HepG2 (cell line): ENCODE measurements around the gene COL5A2. TPM values are rescaled to one million over a fixed set of nuclear protein-coding genes. Genes with fewer than 3 reads are reported as not detected.

Experiments used
- ATAC-seq: fragments of 200-7000 bp; cut with Tn5 transposase; 3 replicates; pipeline ENCODE4 v1.9.1; 2020; ENCODE audit warnings: mild to moderate bottlenecking, moderate library complexity
- BruUV-seq: library from RNA; stranded (reverse); fragments of 400-500 nt; replicated peaks from 2 replicates; lab custom pipeline; 2021; lab: Mats Ljungman, UMichigan
- CTCF ChIA-PET: fragments of 300-600 bp; formaldehyde crosslinking; extraction: SDS; loops from one replicate; lab custom pipeline; 2021; ENCODE audit warnings: low total read pairs, inconsistent platforms, low intra/inter-chr PET ratio; lab: Yijun Ruan, JAX
- POLR2A ChIA-PET: fragments of 350-600 bp; sonication (Branson Sonifier 250); formaldehyde crosslinking; loops from one replicate; lab custom pipeline; 2020; ENCODE audit warnings: antibody characterized with exemption, inconsistent platforms; lab: Yijun Ruan, JAX
- DNase-seq: peaks from one replicate; pipeline ENCODE4 v3.0.0-alpha.2; 2015; ENCODE audit warnings: low spot score
- FAIRE-seq: peaks from 3 replicates; lab custom pipeline; 2011; peaks lifted over from hg19 to GRCh38; lab: Jason Lieb, UNC
- H2AFZ ChIP-seq: one replicate; pipeline ENCODE4 v1.6.1; 2011; ENCODE audit warnings: low read length, inconsistent platforms
- H3K27ac ChIP-seq: fragments of 300-600 bp; 3 replicates; pipeline ENCODE4 v1.8.0; 2011; ENCODE audit warnings: mixed run types, mild to moderate bottlenecking, mixed read lengths, low read length, inconsistent platforms; ENCODE audit not compliant: insufficient read depth; ENCODE audit errors: extremely low read length
- H3K27me3 ChIP-seq, 2 experiments: fragments of 200-600 bp in 1 of 2; 2 replicates in 1 of 2; 3 replicates in 1 of 2; pipeline versions ENCODE4 v1.6.0 to v1.8.0; 2011; ENCODE audit warnings: low read length in 2 of 2, mild to moderate bottlenecking in 2 of 2, moderate library complexity in 2 of 2, inconsistent platforms in 1 of 2; ENCODE audit not compliant: insufficient read depth in 2 of 2, control insufficient read depth in 1 of 2
- H3K36me3 ChIP-seq, 2 experiments: fragments of 200-600 bp in 1 of 2; replicated peaks in 1 of 2; 2 replicates in 1 of 2; 3 replicates in 1 of 2; pipeline versions ENCODE4 v1.5.1 to v1.8.0; 2011; ENCODE audit warnings: low read length in 2 of 2, inconsistent platforms in 1 of 2; ENCODE audit not compliant: insufficient read depth in 2 of 2, control insufficient read depth in 1 of 2
- H3K4me1 ChIP-seq: 2 replicates; pipeline ENCODE4 v1.5.1; 2012; ENCODE audit warnings: low read length, inconsistent platforms; ENCODE audit not compliant: insufficient read depth
- H3K4me2 ChIP-seq: 2 replicates; pipeline ENCODE4 v1.6.0; 2011; ENCODE audit warnings: low read depth, low read length, inconsistent platforms
- H3K4me3 ChIP-seq, 3 experiments: fragments of 200-600 bp in 1 of 3; sonication (generic), shearing (Covaris generic) in 1 of 3; replicated peaks in 1 of 3; 2 replicates each; pipeline ENCODE4 v1.5.1; 2011 to 2016; ENCODE audit warnings: low read length in 3 of 3, inconsistent platforms in 2 of 3, low read depth in 2 of 3, mild to moderate bottlenecking in 2 of 3, control low read depth in 1 of 3, mixed read lengths in 1 of 3; ENCODE audit not compliant: insufficient read depth in 1 of 3
- H3K79me2 ChIP-seq: one replicate; pipeline ENCODE4 v1.6.1; 2011; ENCODE audit warnings: low read length, inconsistent platforms; ENCODE audit not compliant: insufficient read depth
- H3K9ac ChIP-seq: 2 replicates; pipeline ENCODE4 v1.6.0; 2011; ENCODE audit warnings: mild to moderate bottlenecking, low read depth, low read length, inconsistent platforms; ENCODE audit not compliant: insufficient read depth
- H3K9me3 ChIP-seq: 2 replicates; pipeline ENCODE4 v1.5.1; 2012; ENCODE audit warnings: mild to moderate bottlenecking, low read length
- H4K20me1 ChIP-seq: 2 replicates; pipeline ENCODE4 v1.6.0; 2011; ENCODE audit warnings: inconsistent platforms, mild to moderate bottlenecking, low read length, moderate library complexity; ENCODE audit not compliant: insufficient read depth
- CSRNP1 ChIP-seq: sonication (generic); formaldehyde crosslinking; IDR thresholded peaks from 2 replicates; pipeline ENCODE4 v1.8.1; 2023; ENCODE audit warnings: mild to moderate bottlenecking, missing genetic modification reagents
- DNMT3B ChIP-seq: conservative IDR thresholded peaks from 2 replicates; pipeline ENCODE4 v1.6.1; 2016; ENCODE audit warnings: missing biosample characterization, control low read depth
- HMG20A ChIP-seq: IDR thresholded peaks from 2 replicates; pipeline ENCODE4 v1.6.1; 2016; ENCODE audit warnings: borderline replicate concordance
- KAT2B ChIP-seq: fragments of 150-350 bp; IDR thresholded peaks from 2 replicates; pipeline ENCODE4 v1.6.1; 2014; ENCODE audit warnings: low read depth, low read length, borderline replicate concordance
- MAFG ChIP-seq: sonication (generic); formaldehyde crosslinking; IDR thresholded peaks from 2 replicates; pipeline ENCODE4 v1.5.1; 2020; ENCODE audit warnings: mild to moderate bottlenecking, missing genetic modification reagents
- MED13 ChIP-seq: sonication (generic); formaldehyde crosslinking; IDR thresholded peaks from 2 replicates; pipeline ENCODE4 v1.5.0; 2020; ENCODE audit warnings: missing genetic modification reagents
- SMARCC2 ChIP-seq: fragments of 450-650 bp; IDR thresholded peaks from 2 replicates; pipeline ENCODE4 v1.6.1; 2017; ENCODE audit warnings: antibody characterized with exemption, mild to moderate bottlenecking
- ZNF3 ChIP-seq: IDR thresholded peaks from 2 replicates; pipeline ENCODE4 v1.7.0; 2017; ENCODE audit warnings: inconsistent platforms
- ZNF441 ChIP-seq: sonication (generic); formaldehyde crosslinking; IDR thresholded peaks from 2 replicates; pipeline ENCODE4 v1.7.0; 2021; ENCODE audit warnings: missing genetic modification reagents, borderline replicate concordance
- ZNF580 ChIP-seq: IDR thresholded peaks from 2 replicates; pipeline ENCODE4 v1.6.1; 2016; ENCODE audit warnings: low read depth, borderline replicate concordance
- ZNF772 ChIP-seq: sonication (generic); formaldehyde crosslinking; IDR thresholded peaks from 2 replicates; pipeline ENCODE4 v1.5.0; 2020; ENCODE audit warnings: mild to moderate bottlenecking, missing genetic modification reagents
- in situ Hi-C: cut with HindIII; loops from 2 replicates; pipeline ENCODE4 v1.10.0; 2017; ENCODE audit warnings: low pct_unique_long_range_greater_than_20kb; ENCODE audit not compliant: extremely low pct_ligation_motif_present
- intact Hi-C: fragments of 100-400 bp; cut with micrococcal nuclease; formaldehyde crosslinking; loops from one replicate; pipeline ENCODE4 v1.10.0; 2022; ENCODE audit not compliant: unreplicated experiment
- polyA plus RNA-seq, 8 experiments: library from polyadenylated mRNA; depleted of rRNA in 3 of 8; stranded (reverse) in 7 of 8; unstranded in 1 of 8; fragments of >200 nt; fragmentation: Illumina TruSeq in 4 of 8; extraction: Trizol in 4 of 8; gene quantifications; 2 replicates each; pipeline versions ENCODE4 v1.2.1 to v1.2.3, GENCODE V29; 2011 to 2016; ENCODE audit warnings: low read depth in 4 of 8, missing spikeins in 1 of 8, mixed read lengths in 1 of 8; ENCODE audit not compliant: insufficient read depth in 1 of 8
- total RNA-seq, 5 experiments: library from RNA; depleted of rRNA; stranded (reverse); fragments of >200 nt; fragmentation: Illumina TruSeq; extraction: Trizol; gene quantifications; 2 replicates each; pipeline ENCODE4 v1.2.3, GENCODE V29; 2016; ENCODE audit warnings: low read depth in 1 of 5
- TF ChIP-seq, protein P1 (sequence below): sonication (generic); formaldehyde crosslinking; IDR thresholded peaks from 2 replicates; pipeline ENCODE4 v1.4.0; 2020; ENCODE audit warnings: missing genetic modification reagents
- TF ChIP-seq, protein P2 (sequence below): sonication (generic); formaldehyde crosslinking; IDR thresholded peaks from 2 replicates; pipeline ENCODE4 v1.5.1; 2020; ENCODE audit warnings: missing genetic modification reagents, mild to moderate bottlenecking, borderline replicate concordance
- TF ChIP-seq, protein P3 (sequence below): sonication (generic); formaldehyde crosslinking; IDR thresholded peaks from 2 replicates; pipeline ENCODE4 v1.8.0; 2022; ENCODE audit warnings: missing genetic modification reagents, mild to moderate bottlenecking, moderate library complexity, borderline replicate concordance
- TF ChIP-seq, protein P4 (sequence below): sonication (generic); formaldehyde crosslinking; IDR thresholded peaks from 2 replicates; pipeline ENCODE4 v1.9.0; 2021; ENCODE audit warnings: missing genetic modification reagents, borderline replicate concordance

The COL5A2 gene
- total and polyA plus RNA-seq, 2 of the 13 experiments (the other 11 are each of a cell fraction or from before 2014, with no cell fraction given) = 0.83 to 1.5 TPM

GRCh38 chr2:189118386-189118785, 61.2 kb downstream of the COL5A2 start:
- H3K36me3 ChIP-seq = no peaks in the 10 kb centered on the region
- H2AFZ ChIP-seq = no peak overlapping the region
- DNase-seq (no peak), ATAC-seq (no peak), FAIRE-seq (no peak)
- no peaks in the 10 kb centered on the region for H3K9me3 ChIP-seq
- ChIA-PET CTCF (no interaction called here), POLR2A (no interaction called here)
- intact Hi-C loops (no loop called here), in situ Hi-C loops (no loop called here)
- H3K27ac ChIP-seq = no peak overlapping the region
- no peaks in the 10 kb centered on the region for H3K27me3 ChIP-seq
- H3K79me2 ChIP-seq = no peaks in the 10 kb centered on the region
- no peak overlapping the region for H3K4me2 ChIP-seq
- no TSS peak for BruUV-seq
- no peaks in the 10 kb centered on the region for H4K20me1 ChIP-seq
- H3K4me3 ChIP-seq = no peak overlapping the region
- H3K9ac ChIP-seq = no peak overlapping the region
- H3K4me1 ChIP-seq = no peaks in the 10 kb centered on the region
- TF ChIP-seq ZNF772 (no peak), SMARCC2 (no peak), ZNF3 (CRISPR knock-in tag) (no peak), ZNF441 (CRISPR knock-in tag) (no peak), CSRNP1 (CRISPR knock-in tag) (no peak), MED13 (no peak), KAT2B (no peak), MAFG (CRISPR knock-in tag) (no peak), DNMT3B (no peak), HMG20A (CRISPR knock-in tag) (no peak), ZNF580 (CRISPR knock-in tag) (no peak)
- TF ChIP-seq, protein P1, sequence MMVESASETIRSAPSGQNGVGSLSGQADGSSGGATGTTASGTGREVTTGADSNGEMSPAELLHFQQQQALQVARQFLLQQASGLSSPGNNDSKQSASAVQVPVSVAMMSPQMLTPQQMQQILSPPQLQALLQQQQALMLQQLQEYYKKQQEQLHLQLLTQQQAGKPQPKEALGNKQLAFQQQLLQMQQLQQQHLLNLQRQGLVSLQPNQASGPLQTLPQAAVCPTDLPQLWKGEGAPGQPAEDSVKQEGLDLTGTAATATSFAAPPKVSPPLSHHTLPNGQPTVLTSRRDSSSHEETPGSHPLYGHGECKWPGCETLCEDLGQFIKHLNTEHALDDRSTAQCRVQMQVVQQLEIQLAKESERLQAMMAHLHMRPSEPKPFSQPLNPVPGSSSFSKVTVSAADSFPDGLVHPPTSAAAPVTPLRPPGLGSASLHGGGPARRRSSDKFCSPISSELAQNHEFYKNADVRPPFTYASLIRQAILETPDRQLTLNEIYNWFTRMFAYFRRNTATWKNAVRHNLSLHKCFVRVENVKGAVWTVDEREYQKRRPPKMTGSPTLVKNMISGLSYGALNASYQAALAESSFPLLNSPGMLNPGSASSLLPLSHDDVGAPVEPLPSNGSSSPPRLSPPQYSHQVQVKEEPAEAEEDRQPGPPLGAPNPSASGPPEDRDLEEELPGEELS (CRISPR knock-in tag) = no peak
- TF ChIP-seq, protein P2, sequence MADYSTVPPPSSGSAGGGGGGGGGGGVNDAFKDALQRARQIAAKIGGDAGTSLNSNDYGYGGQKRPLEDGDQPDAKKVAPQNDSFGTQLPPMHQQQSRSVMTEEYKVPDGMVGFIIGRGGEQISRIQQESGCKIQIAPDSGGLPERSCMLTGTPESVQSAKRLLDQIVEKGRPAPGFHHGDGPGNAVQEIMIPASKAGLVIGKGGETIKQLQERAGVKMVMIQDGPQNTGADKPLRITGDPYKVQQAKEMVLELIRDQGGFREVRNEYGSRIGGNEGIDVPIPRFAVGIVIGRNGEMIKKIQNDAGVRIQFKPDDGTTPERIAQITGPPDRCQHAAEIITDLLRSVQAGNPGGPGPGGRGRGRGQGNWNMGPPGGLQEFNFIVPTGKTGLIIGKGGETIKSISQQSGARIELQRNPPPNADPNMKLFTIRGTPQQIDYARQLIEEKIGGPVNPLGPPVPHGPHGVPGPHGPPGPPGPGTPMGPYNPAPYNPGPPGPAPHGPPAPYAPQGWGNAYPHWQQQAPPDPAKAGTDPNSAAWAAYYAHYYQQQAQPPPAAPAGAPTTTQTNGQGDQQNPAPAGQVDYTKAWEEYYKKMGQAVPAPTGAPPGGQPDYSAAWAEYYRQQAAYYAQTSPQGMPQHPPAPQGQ (CRISPR knock-in tag) = no peak
- TF ChIP-seq, protein P3, sequence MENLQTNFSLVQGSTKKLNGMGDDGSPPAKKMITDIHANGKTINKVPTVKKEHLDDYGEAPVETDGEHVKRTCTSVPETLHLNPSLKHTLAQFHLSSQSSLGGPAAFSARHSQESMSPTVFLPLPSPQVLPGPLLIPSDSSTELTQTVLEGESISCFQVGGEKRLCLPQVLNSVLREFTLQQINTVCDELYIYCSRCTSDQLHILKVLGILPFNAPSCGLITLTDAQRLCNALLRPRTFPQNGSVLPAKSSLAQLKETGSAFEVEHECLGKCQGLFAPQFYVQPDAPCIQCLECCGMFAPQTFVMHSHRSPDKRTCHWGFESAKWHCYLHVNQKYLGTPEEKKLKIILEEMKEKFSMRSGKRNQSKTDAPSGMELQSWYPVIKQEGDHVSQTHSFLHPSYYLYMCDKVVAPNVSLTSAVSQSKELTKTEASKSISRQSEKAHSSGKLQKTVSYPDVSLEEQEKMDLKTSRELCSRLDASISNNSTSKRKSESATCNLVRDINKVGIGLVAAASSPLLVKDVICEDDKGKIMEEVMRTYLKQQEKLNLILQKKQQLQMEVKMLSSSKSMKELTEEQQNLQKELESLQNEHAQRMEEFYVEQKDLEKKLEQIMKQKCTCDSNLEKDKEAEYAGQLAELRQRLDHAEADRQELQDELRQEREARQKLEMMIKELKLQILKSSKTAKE (CRISPR knock-in tag) = no peak
- TF ChIP-seq, protein P4, sequence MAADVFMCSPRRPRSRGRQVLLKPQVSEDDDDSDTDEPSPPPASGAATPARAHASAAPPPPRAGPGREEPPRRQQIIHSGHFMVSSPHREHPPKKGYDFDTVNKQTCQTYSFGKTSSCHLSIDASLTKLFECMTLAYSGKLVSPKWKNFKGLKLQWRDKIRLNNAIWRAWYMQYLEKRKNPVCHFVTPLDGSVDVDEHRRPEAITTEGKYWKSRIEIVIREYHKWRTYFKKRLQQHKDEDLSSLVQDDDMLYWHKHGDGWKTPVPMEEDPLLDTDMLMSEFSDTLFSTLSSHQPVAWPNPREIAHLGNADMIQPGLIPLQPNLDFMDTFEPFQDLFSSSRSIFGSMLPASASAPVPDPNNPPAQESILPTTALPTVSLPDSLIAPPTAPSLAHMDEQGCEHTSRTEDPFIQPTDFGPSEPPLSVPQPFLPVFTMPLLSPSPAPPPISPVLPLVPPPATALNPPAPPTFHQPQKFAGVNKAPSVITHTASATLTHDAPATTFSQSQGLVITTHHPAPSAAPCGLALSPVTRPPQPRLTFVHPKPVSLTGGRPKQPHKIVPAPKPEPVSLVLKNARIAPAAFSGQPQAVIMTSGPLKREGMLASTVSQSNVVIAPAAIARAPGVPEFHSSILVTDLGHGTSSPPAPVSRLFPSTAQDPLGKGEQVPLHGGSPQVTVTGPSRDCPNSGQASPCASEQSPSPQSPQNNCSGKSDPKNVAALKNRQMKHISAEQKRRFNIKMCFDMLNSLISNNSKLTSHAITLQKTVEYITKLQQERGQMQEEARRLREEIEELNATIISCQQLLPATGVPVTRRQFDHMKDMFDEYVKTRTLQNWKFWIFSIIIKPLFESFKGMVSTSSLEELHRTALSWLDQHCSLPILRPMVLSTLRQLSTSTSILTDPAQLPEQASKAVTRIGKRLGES (CRISPR knock-in tag) = no peak
